Measurements from ENCODE around the gene EXOC7.

EXOC7 gene

DNA sequence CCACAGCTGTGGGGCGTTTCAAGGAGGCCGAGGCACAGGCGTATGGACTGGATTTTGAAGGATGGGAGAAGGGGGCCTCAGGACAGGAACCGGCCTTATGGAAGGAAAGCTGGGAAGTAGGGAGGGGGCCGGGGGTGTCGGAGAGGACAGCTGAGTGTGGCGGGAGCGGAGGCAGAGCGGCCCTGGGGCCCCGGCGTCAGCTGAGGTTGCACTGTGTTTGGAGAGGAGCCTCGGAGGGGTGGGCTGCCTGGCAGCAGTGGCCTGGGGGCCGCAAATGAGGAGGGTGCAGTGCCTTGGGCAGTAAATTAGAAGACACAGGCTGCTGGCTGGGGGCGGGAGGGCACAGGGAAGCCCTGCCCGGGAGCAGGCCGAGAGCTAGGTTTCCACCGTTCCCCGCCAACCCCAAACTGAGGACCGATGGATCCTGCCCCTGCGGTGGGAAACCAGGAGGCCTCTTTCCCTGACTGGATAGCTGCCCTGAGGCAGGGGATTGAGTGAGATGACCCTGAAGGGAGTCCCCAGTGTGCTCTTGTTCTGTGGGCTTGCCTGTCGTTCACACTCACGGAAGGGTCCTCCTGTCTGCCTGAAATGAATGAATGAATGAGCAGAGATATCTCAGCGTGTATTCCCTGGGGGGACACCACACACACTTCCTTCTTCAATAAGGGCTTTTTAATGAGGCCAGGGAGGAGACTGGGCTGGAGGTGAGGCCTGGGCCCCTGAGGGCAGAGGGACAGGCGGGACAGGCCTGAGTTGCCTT, 19.0 kb upstream of the EXOC7 start:
- no peak for DNase-seq (ENCODE audit: low read depth)

DNA sequence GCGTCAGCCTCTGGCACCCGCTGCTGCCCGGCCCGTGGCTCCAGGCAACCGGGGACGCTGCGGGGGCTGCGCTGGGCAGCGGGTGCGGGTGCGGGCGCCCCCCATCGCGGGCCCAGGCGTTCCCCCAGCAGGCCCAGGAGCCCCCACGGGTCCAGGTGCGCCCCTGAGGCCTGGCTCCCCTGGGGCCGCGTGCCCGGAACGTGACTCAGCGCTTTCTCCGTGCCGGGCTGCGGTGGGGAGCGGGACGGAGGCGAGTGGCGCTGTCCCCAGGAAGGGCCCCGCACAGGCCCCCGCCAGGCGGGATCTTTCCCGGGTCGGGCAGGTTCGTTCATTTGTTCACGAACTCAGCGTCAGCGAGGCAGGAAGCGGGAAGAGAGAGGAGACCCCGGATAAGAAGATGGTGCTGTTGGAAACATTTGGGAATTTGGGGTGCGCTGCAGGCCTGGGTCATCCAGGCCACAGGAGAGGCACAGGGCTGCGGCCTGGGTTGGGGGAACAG, 18.4 kb upstream of the EXOC7 start:
- DNase-seq (ENCODE audit: low read depth) = no peak

DNA sequence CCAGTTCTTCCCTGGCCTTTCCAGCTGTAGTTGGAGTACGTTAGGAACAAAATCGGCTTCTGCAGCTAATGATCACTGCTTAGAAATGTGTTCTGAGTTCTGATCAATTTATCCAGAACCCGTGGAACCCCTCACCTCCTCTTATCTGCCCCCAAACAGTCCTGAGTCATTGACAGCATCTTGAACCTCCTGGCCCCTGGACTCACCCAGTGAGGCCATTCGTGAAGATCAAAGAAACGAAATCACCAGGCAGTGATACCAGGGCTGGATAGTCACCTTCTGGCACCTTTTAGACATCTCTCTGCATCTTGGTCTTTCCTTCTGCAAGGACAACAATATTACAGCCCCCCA, 17.0 kb upstream of the EXOC7 start:
- no peak for DNase-seq (ENCODE audit: low read depth)

DNA sequence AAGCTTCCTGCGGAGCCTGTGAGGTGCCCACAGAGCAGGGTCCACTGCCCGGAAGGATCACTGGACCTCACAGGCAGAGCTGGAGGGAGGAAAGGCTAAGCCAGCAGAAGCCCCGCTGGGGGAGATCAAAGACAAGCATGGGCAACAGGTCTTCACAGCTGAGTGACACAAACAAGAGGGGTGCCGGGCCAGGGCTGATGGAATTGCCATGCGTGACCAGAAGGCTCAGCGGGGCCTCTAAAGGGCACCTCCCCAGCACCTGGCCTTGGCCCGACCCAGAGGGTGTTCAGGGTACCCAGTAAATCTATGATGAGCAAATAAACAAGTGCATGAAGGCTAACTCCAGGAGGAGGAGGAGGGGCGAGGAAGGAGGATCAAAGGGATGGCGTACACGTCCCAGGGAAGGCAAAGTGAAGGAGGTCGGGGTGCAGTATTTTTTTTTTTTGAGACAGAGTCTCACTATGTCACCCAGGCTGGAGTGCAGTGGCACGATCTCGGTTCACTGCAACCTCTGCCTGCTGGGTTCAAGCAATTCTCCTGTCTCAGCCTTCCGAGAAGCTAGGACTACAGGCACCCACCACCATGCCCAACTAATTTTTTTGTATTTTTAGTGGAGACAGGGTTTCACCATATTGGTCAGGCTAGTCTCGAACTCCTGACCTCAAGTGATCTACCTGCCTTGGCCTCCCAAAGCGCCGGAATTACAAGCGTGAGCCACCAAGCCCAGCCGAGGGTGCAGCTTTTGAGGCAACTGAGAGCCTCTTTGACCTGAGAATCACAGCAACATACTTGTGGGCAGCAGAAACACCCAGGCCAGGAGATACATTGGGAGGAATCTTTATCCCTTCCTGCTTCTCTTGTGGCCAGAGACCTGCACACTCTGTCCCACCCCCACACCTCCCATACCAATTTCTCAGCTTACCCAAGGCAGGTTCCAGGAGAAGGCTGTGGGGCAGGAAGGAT, 16.1 kb upstream of the EXOC7 start:
- no peak for DNase-seq (ENCODE audit: low read depth)

DNA sequence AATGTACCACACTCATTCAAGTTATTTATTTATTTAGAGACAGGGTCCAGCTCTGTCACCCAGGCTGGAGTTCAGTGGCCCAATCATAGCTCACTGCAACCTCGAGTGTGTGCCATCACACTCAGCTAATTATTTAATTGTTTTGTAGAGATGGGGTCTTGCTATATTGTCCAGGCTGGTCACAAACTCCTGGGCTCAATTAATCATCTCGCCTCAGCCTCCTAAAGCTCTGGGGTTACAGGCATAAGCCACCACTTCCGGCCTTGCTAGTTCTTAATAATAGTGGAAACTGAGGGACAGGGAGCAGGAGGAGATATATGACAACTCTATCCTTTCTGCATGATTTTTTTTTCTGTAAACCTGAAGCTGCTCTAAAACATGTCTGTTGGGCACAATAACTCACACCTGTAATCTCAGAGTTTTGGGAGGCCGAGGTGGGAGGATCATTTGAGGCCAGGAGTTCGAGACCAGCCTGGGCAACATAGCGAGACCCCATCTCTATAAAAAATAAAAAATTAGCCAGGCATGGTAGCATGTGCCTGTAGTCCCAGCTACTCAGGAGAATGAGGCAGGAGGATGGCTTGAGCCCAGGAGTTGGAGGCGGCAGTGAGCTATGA, 11.7 kb upstream of the EXOC7 start:
- DNase-seq (ENCODE audit: low read depth) = no peak

DNA sequence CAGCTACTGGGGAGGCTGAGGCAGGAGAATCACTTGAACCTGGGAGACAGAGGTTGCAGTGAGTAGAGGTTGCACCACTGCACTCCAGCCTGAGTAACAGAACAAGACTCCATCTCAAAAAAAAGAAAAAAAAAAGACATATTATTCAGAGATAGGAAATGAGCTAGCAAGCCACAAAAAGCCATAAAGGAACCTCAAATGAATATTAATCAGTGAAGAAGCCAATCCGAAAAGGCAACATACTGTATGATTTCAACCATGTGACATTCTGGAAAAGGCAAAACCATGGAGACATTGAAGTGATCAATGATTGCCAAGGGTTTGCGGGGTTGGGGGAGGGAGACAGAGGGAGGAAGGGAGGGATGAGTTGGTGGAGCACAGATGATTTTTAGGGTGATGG, 8.4 kb upstream of the EXOC7 start:
- no peak for DNase-seq (ENCODE audit: low read depth)

DNA sequence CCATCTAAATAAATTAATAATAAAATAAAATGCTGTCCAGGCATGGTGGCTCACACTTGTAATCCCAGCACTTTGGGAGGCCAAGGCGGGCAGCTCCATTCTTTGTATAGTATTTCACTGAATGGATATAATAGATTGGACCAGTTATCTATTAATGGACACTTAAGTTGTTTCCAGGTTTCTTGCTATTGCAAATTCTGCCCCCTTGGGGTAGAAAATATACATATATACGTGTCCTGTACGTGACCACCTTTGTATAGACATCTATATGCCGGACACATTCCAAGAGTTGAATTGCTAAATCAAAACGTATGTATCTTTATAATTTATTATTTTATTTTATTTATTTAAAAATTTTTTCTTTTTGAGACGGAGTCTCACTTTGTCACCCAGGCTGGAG, 3.9 kb upstream of the EXOC7 start:
- DNase-seq (ENCODE audit: low read depth) = no peak

DNA sequence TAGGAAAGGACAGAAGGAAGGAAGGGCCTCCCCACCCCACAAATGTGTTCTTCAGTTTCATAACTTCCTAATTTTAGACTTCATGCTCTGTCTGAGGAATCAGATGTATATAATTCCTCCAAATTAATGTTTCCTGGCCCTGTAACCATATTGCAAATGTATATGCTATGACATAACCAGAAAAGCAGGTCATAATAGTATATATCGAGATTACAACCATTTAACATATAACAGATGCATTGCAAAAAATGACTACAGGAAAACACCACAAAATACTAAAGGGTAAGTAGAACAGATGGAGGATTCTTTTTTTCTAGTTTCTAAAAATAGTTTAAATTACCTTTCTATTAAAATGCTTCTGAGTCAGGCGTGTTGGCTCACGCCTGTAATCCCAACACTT, 3.1 kb upstream of the EXOC7 start:
- DNase-seq (ENCODE audit: low read depth) = no peak

DNA sequence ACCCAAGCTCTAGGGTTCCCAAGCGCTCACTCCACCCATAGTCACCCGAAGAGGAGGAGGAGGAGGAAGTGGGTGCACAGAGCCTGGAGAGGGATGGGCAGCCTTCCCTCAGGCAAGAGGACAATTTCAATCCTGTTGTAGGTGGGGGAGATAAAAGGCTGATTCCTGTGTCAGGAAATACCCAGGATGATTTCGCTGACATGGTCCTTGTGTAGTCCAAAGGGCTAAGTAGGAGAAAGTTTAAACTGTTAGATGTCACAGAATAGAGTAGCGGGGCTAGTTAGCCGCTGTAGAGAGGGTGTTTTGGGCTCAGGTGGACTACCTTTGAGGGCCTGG, 1.3 kb upstream of the EXOC7 start:
- DNase-seq (ENCODE audit: low read depth) = no peak

DNA sequence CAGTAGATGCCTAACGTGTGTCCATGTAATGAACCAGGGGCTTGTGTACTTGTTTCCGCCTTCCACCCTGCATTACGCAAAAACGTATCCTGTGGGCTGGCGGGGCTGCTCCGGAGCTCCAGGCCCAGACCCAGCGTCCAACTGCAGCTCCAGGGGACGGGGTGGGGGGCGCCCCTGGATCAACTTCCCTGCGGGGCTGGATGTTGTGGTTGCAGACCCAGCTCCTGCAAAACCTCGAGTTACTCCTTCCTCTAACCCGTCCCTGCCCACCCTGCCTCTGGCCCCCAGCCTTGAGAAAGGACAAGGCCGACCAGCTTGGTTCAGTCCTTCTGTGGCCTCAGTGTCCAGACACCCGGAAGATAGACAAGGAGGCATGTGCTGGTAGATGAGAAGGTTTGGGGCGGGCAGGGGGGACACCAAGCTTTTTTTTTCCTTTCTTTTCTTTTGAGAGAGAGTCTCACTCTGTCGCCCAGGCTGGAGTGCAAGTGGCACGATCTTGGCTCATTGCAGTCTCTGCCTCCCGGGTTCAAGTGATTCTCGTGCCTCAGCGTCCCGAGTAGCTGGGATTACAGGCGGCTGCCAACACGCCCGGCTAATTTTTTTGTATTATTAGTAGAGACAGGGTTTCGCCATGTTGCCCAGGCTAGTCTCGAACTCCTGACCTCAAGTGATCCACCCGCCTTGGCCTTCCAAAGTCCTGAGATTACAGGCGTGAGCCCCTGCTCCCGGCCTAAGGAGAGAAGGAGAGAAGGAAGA, 731 bp upstream of the EXOC7 start:
- no peak for DNase-seq (ENCODE audit: low read depth)

DNA sequence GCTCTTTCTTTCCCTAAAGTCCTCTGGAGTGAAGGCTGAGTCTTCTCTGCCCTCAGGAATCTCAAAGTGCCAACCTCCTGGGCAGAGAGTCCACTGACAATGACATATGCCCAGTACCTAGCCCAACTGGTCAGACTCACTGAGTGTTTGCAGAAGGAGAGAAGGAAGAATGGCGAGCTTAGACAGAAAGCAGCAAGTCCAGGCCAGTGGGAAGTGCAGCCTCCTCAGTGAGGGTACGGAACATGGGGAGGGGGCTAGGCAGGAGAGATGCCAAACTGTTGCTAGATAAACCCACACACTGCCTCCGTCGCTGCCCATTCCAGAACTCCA, 678 bp downstream of the EXOC7 start:
- no peak for DNase-seq (ENCODE audit: low read depth)

DNA sequence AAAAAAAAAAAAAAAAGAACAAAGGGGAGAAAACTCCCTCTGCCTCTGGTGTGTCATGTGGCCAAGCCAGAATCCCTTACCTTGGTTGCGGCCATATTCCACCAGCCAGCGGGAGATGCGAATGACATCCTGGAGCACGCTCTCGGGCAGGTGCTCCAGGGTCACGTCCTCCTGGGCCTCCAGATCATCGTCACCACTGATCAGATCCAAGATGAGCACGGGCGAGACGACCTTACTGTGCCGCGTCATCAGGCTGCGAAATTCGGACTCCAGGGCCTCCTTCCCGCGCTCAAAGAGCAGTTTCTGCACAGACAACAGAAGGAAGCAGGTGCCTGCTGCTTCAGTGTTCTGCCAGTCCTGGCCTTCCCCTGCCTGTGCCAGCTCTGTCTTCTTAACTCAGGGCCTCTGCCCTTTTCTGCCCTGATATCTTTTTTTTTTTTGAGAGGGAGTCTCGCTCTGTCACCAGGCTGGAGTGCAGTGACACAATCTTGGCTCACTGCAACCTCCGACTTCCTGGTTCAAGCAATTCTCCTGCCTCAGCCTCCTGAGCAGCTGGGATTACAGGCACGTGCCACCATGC, 5.8 kb downstream of the EXOC7 start:
- DNase-seq (ENCODE audit: low read depth) = no peak

DNA sequence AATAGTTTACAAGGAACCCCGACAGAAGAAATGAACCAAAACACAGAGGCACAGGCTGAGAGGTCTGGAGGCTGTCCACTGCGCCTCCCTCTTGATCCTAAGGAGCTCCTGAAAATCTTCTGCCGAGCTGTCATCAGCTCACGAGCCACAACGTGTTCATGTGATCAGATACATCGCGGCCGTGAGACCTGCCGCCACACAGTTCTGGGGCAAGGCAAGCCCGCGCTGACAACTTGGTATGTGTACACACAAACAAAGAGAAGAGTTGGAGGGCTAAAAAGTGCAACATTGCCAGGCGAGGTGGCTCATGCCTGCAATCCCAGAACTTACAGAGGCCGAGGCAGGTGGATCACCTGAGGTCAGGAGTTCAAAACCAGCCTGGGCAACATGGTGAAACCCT, 7.6 kb downstream of the EXOC7 start:
- no peak for DNase-seq (ENCODE audit: low read depth)

DNA sequence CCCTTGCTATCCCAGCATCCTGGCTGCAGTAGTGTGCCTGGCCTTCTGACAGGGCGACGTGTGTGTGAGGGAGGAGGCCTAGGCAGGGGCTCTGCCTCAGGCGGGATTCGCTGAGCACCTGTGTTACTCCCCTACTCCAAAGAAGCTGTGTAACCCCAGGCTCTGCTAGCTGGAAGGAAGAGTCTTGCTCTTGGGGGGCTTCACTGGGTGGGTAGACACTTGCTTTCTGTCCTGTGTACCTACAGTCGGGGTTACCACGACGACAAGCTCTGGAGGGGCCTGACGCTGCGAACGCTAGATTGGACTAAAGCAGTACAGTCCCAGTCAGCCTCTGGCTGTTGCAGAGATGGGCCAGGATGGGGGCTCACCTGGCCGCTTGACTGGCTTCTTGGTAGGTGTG, 9.5 kb downstream of the EXOC7 start:
- no peak for DNase-seq (ENCODE audit: low read depth)

DNA sequence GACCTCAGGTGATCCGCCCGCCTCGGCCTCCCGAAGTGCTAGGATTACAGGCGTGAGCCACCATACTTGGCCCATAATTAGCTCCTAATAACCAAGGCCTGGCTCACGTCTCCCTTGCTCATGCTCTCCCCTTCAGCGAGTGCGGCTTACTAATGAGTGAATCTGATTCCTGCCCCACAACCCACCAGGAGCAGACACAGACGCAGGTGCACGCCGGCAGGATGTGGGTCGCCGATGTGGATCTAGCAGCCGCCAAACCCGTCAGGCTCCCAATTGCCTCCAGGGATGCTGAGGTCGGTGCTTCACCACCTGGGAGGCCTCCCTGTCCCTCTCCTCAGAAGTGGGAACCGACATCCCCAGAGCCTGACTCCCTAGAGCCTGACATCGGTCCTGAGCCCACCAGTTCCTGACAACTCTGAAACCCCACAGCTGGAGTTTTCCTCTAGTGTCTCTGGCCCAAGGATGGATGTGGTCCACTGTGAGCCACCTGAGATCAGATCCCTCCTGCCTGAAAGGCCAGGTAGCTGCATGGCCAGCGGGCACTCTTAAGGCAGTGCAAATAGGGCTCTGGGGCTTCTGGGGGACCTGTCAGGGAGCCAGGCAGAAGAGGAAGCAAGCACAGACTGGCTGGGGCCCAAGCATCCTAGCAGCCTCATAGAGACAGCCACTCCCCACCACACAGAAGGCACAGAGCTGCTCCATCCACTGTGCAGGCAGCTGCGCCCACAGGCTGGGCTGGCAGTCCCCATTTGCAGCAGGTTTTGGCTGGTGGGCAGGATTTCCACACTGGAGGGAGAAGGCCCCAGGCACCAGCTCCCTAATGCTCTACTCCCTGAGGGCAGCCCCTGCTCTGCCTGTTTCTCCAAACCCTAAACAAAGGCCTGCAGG, 10.8 kb downstream of the EXOC7 start:
- no peak for DNase-seq (ENCODE audit: low read depth)

DNA sequence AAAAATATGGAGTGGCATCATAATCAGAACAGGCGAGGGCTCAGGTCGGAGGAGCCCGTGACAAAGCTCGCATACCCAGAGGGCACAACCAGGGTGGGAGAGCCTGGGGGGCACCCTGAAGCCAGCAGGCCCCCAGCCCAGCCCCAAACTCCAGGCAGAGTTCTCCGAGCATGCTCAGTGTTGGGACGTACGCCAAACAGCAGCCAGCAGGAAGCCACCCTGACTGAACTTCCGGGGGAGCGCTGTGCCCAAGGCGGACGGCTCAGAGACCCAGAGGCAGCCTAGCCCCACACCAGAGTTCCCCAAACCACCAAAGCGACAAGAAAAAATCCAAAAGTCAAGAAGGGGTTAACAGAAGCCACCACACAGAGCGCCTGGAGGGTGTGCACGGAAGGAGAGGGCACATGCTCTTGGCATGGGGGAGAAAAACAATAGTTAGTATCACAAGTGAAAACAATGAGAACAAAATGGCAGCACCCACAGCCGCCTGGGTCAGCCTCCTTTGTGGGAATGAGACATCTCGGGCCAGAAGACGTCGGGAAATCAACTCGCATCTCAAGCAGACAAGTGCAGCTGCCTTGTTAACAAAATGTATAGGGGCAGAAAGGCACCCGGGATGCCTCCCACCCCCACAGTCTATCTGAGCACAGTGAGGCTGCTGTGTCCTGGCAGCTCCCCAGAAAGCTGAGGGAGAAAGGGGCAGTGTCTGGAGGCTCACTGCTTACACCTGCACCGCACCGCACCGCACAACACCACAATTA, 11.9 kb downstream of the EXOC7 start:
- DNase-seq (ENCODE audit: low read depth) = no peak

DNA sequence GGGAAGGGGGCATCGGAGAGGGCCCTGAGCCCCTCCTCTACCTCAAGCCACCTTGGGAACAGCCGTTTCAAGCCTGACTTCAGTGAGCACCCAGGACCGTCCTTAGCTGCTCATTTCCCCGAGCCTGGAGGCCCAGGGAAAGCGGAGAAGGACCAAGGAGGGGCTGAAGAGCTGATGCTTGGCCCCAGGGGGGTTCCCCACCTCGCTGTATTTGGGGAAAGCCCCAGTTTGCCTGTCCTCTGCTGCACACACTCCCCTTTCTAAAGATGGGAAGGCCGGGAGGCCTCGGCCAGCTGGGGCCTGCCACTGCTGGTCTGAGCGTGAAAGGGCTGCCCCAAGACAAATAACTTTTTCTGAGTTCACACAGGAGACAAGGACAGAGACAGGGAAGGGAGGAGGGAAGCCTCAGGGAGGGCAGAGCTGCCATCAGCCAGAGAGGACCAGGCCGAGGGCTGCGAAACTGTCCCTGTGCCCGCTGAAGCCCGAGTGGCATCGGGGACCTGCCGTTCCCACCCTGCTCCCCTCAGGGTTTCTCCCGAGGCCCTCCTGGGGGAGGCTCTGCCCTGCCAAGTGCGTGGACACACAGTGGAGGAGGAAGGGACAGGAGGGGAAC, 13.0 kb downstream of the EXOC7 start:
- no peak for DNase-seq (ENCODE audit: low read depth)

DNA sequence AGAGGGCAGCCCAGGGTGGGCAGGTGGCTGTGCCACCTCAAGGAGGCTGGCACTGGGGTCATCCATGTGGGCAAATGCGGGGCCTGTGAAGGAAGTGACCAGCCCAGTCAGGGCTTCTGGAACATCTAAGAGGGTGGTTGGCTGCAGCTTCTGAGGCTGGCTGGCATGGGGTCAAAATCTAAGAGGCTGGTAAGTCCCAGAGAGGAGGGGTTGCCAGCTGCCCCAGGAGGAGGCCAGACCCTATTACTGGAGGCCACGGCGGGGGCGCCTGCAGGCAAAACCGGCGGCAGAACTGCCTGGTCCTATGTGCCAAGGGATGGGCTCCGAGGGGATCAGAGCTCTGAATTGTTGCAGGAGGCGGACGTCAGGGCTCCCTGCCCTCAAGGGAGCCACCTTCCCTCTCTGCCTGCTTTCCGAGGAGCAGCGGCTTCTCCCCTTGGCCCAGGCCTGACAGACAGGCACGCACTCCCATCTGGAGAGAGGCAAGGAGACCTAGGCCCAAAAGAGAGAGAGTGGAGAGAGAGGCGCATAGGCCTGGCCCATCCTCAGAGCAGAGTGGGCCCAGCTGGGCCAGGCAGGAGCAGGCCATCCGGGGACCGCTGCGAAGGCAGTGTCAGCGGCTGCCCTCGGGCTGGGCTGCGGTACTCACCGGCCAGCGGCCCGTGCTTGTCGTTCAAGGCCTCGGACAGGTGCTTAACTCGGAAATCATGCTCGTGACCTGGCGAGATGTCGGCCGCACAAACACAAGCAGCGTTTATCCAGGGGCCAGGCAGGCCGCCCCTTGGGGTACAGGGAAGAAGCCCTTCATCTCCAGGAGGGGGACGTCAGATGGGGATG, 13.7 kb downstream of the EXOC7 start:
- no peak for DNase-seq (ENCODE audit: low read depth)

Data from activated T-helper 9 cell treated with anti-CD3 and anti-CD28 coated beads, Interleukin-2, amount 50 U/mL, for 16 hours (primary cell).